Mucosa of descending colon (tissue), 3 donors: ENCODE results near the gene TNK1. TPM values are rescaled to one million over a fixed set of nuclear protein-coding genes. Genes with fewer than 3 reads are reported as not detected.

Experiments
- ATAC-seq: fragments of 200-7000 bp; cut with Tn5 transposase; one replicate; pipeline ENCODE4 v1.9.1; 2020; ENCODE audit warnings: mild to moderate bottlenecking, moderate library complexity
- DNase-seq, 3 donors: peaks; one replicate each; pipeline ENCODE4 v3.0.0-alpha.2; 2020
- H3K36me3 ChIP-seq: fragments of 200-600 bp; one replicate; pipeline ENCODE4 v1.8.0; 2021; ENCODE audit warnings: low read depth, mild to moderate bottlenecking
- H3K4me1 ChIP-seq: fragments of 200-600 bp; one replicate; pipeline ENCODE4 v1.8.0; 2021; ENCODE audit warnings: low read depth, mild to moderate bottlenecking
- H3K4me3 ChIP-seq: fragments of 200-600 bp; one replicate; pipeline ENCODE4 v1.8.0; 2021; ENCODE audit warnings: mild to moderate bottlenecking
- H3K9me3 ChIP-seq: fragments of 200-600 bp; one replicate; pipeline ENCODE4 v1.8.0; 2021; ENCODE audit warnings: mild to moderate bottlenecking
- CTCF ChIP-seq: fragments of 200-600 bp; IDR thresholded peaks from one replicate; pipeline ENCODE4 v1.8.0; 2022; ENCODE audit warnings: antibody characterized with exemption, mild to moderate bottlenecking
- intact Hi-C, 2 donors: fragments of 100-400 bp; cut with DNase I in 1 of 2; cut with micrococcal nuclease in 1 of 2; formaldehyde crosslinking; loops; one replicate each; pipeline versions ENCODE4 v1.11.0 to v1.11.1; 2022; cut with DNase I, micrococcal nuclease
- total RNA-seq, 3 donors: library from RNA; stranded (reverse); fragmentation: NEBNext Ultra II Directional in 2 of 3; extraction: Animal tissue kit (Norgen Biotek cat#: 25700) in 2 of 3; gene quantifications; one replicate each; pipeline versions ENCODE4 v1.2.1 to v1.2.4, GENCODE V29; 2021 to 2023
- donor health status: DM: no; HTN: no; CAD: no; lungs with moderate emphysema.
- donor health status: DM: no; HTN: no; CAD: no.
- donor health status: DM: no; HTN: yes; CAD: no.

TNK1 gene
- total RNA-seq, 3 donors from 2014 or later, result 16.4 to 29.5 (median 20.7) TPM

- intact Hi-C loops, result loop anchor here in 1 of 2 donors (10.0 kb wide), 1 partner anchor 65 kb away; no protein-coding TSS in a partner anchor
- H3K36me3 ChIP-seq, result no peaks in the 10 kb centered on the region
- no peaks in the 10 kb centered on the region for H3K9me3 ChIP-seq
- TF ChIP-seq CTCF, result no peak
- no peak for ATAC-seq
- no peaks in the 10 kb centered on the region for H3K4me1 ChIP-seq
- DNase-seq, result no peak
- no peak overlapping the region for H3K4me3 ChIP-seq
Measured at GRCh38 chr17:7340179-7340578, 40.7 kb upstream of the TNK1 start.

DNA sequence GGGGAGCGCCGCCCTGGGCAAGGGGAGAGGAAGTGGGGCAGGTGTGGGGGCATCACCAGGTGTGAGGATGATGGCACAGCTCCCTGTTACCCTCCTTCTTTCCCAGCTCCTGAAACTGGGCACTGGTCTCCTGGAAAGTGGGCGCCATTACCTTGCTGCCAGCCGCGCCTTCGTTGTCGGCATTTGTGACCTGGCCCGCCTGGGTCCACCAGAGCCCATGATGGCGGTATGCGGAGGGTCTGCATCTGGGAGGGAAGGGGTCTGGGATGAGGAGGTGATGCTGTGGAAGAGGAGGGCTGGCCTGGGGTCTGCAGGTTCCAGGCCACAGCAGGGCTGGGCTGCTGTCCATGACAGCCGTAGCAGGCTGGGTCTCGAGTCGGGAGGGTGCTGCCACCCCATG lies 39.0 kb upstream of the TNK1 start:
- DNase-seq, result no peak
- Histone ChIP-seq H3K4me3 (no peak overlapping the region), H3K36me3 (no peaks in the 10 kb centered on the region), H3K4me1 (no peaks in the 10 kb centered on the region), H3K9me3 (no peaks in the 10 kb centered on the region)
- ATAC-seq, result no peak
- intact Hi-C loops, result loop anchor here in 1 of 2 donors (10.0 kb wide), 1 partner anchor 67 kb away; no protein-coding TSS in a partner anchor
- TF ChIP-seq CTCF, result no peak

DNA sequence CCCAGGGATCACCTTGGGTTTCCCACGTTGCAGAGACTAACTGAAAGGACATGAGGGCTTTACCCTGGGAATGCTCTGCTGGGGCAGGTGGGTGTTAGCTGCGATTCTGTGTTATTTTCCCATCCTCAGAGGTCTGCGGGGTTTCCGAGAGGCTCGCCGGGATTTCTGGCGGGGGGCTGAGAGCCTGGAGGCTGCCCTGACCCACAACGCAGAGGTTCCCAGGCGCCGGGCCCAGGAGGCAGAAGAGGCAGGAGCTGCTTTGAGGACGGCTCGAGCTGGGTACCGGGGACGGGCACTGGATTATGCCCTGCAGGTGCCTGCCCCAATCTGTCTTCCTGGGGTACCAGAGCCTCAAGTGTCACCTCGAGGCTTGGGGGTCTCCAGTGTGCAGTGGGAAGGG lies 37.6 kb upstream of the TNK1 start:
- no peak for TF ChIP-seq CTCF
- DNase-seq (no peak), ATAC-seq (no peak)
- intact Hi-C loops, result loop anchor here in 1 of 2 donors (10.0 kb wide), 1 partner anchor 68 kb away; no protein-coding TSS in a partner anchor
- no peaks in the 10 kb centered on the region for H3K4me1 ChIP-seq
- no peaks in the 10 kb centered on the region for H3K9me3 ChIP-seq
- H3K36me3 ChIP-seq, result no peaks in the 10 kb centered on the region
- H3K4me3 ChIP-seq, result no peak overlapping the region

GRCh38 chr17:7346761-7347614 lies 33.9 kb upstream of the TNK1 start:
- Histone ChIP-seq H3K9me3 (no peaks in the 10 kb centered on the region), H3K36me3 (peaks cover 2% of the 10 kb centered on the region), H3K4me1 (peaks cover 9% of the 10 kb centered on the region), H3K4me3 (no peak overlapping the region)
- intact Hi-C loops, result loop anchor here in 1 of 2 donors (10.0 kb wide), 1 partner anchor 72 kb away; no protein-coding TSS in a partner anchor
- no peak for TF ChIP-seq CTCF
- ATAC-seq, result no peak
- DNase-seq, result no peak

- ATAC-seq, result no peak
- peaks cover 2% of the 10 kb centered on the region for H3K36me3 ChIP-seq
- no peak for DNase-seq
- no peak overlapping the region for H3K4me3 ChIP-seq
- H3K9me3 ChIP-seq, result no peaks in the 10 kb centered on the region
- no peak for TF ChIP-seq CTCF
- H3K4me1 ChIP-seq, result peaks cover 14% of the 10 kb centered on the region
- intact Hi-C loops, result loop anchor here in 1 of 2 donors (10.0 kb wide), 1 partner anchor 73 kb away; no protein-coding TSS in a partner anchor
Measured at GRCh38 chr17:7347630-7348477, 33.0 kb upstream of the TNK1 start.
